ENCODE measurements around the gene LGR5. TPM values are rescaled to one million over a fixed set of nuclear protein-coding genes. Genes with fewer than 3 reads are reported as not detected.
"Not testable (repeated sequence)": the region's sequence is repeated elsewhere in the genome, so short reads cannot be mapped to it uniquely, and the experiment has no call there.

The LGR5 gene
- total RNA-seq, 1 donor from 2014 or later = not detected

- DNase-seq (ENCODE audit: extremely low read depth, low read depth, low spot score) = no peak
Observed at GRCh38 chr12:71472441-71472911, 32.9 kb downstream of the LGR5 start.

DNA sequence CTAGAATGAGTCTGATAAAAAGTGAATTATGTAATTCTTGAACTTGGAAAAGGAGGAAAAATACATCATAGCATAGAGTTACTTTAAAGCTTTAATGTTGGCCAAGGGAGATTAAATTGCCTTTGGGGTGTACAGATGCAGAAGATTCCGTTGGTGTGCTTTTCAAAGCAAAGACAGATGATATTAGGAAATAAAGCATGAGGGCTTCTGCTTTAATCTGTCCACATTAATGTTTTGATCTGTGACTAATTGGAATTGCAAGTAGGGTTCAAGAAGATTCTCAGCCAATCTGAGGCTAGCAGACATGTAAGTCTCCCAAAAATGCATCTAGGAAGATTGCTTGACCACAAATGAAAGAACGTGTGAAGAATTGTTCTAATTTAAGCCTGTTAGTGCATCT is 35.2 kb downstream of the LGR5 start:
- no peak for DNase-seq (ENCODE audit: extremely low read depth, low read depth, low spot score)

GRCh38 chr12:71475280-71475679 is 35.7 kb downstream of the LGR5 start:
- DNase-seq (ENCODE audit: extremely low read depth, low read depth, low spot score) = no peak

DNA sequence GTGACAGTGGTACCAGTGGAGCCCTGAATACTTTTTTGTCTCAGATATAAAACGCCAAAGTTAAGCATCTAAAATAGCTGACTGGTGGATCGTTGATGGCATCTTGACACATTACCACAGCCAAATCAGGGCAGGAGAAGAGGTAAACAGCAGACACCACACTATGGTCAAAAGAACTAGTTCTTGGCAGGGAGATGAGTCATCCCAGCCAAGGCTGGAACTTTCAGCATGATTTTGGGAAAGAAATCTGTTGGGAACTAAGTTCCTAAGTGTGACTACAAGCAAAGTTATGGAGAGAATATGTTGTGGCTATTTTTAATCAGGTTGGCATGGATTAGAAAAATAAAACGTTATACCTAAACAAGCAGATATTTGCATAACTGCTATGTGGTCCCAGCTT is 36.9 kb downstream of the LGR5 start:
- no peak for DNase-seq (ENCODE audit: extremely low read depth, low read depth, low spot score)

GRCh38 chr12:71477609-71478008 is 38.0 kb downstream of the LGR5 start:
- no peak for DNase-seq (ENCODE audit: extremely low read depth, low read depth, low spot score)

DNA sequence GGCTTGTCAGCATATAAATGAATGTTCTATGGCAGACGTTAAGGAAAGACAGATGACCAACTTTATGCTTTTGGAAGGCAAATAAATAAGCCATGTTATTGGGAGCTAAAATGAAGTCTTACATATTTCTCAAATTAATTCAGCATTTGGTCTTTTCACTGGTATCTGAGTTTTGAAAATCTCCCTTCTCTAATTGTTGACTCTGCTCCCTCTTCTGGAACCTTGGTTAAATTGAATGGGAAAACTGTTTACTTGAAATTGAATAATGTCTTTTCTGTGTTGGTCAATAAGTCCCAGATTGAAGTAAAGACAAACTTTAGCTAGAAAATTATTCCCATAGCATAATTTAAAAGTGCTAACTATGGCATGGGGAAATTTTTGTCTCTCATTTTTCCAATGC is 38.7 kb downstream of the LGR5 start:
- DNase-seq (ENCODE audit: extremely low read depth, low read depth, low spot score) = no peak

- no peak for DNase-seq (ENCODE audit: extremely low read depth, low read depth, low spot score)
Observed at GRCh38 chr12:71484272-71484905, 44.8 kb downstream of the LGR5 start.

DNA sequence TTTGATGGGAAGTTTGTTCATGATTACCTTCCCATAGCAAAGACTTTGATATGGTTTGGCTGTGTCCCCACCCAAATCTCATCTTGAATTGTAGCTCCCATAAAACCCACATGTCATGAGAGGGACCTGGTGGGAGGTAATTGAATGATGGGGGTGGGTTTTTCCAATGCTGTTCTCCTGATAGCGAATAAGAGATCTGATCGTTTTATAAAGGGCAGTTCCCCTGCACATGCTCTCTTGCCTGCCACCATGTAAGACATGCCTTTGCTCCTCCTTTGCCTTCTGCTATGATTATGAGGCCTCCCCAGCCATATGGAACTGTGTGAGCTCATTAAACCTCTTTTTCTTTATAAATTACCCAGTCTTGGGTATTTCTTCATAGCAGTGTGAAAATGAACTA is 51.2 kb downstream of the LGR5 start:
- not testable (repeated sequence) for DNase-seq (ENCODE audit: extremely low read depth, low read depth, low spot score)

- no peak for DNase-seq (ENCODE audit: extremely low read depth, low read depth, low spot score)
Observed at GRCh38 chr12:71492604-71493003, 53.0 kb downstream of the LGR5 start.

DNA sequence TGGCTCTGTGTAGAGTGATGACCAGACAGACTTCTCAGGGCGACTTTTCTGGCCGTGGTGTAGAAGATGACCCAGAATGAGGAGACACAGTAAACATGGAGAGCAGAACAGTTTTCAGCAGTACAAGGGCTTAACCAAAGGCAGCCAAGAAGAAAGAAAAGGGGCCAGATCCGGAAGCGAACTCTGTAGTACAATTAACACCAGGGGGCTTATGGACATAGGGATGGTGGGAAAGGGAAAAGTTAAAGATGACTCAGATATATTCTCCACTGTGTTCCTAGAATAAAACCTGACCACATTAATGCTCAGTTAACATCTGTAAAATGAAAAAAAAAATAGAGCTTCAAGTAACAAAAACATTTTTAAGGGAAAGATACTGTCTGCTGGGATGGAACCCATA is 60.2 kb downstream of the LGR5 start:
- no peak for DNase-seq (ENCODE audit: extremely low read depth, low read depth, low spot score)

GRCh38 chr12:71503579-71504391 is 64.2 kb downstream of the LGR5 start:
- no peak for DNase-seq (ENCODE audit: extremely low read depth, low read depth, low spot score)

- no peak for DNase-seq (ENCODE audit: extremely low read depth, low read depth, low spot score)
Observed at GRCh38 chr12:71504476-71504875, 64.9 kb downstream of the LGR5 start.

DNA sequence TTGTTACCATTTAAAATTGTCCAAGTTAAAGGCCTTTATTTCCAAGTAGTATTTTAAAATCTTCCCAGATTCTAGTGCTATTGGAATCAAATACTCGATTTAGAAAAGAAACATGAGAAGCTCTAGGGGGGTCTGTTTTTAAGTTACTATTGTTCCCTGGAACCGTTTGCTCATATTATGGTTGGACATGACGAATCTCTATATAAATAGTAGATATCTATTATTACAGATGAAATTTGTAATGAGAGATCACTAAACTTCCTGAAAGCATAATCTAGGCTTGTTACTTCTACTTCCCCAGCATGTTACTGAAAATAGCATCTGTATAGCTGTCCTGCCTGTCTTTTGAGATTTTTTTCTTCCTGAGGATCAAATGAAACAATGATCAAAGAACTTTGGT is 70.1 kb downstream of the LGR5 start:
- no peak for DNase-seq (ENCODE audit: extremely low read depth, low read depth, low spot score)

DNA sequence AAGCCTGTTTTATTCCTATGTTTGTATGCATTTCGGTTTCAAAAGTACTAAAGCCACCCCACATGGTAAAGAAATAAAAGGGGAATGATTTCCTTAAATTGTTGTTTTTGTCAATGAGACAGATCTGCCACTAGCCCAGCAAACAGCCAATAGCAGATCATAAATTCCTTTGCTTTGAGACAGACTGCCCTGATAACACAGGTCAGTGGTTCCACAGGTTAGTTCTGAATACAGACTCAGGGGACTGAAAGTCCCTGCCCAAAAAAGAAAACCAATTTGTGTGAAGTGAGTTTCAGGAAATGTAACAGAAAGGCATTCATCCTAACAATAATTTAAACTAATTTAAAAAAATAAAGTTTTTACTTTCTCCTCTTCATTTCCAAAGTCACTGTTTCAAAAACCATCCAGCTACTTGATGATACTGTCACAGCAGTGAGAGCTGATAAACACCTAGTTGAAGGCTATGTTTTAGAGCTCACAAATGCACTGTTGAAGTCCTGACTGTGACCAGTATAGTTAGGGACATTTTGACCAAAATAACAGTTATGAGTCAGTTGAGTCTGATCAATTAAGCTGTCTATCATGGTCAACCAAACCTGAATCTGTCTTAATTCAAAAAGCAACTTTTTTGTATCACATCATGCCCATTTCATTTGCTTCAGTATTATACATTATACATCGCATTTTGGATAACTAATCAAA is 77.7 kb downstream of the LGR5 start:
- no peak for DNase-seq (ENCODE audit: extremely low read depth, low read depth, low spot score)

DNA sequence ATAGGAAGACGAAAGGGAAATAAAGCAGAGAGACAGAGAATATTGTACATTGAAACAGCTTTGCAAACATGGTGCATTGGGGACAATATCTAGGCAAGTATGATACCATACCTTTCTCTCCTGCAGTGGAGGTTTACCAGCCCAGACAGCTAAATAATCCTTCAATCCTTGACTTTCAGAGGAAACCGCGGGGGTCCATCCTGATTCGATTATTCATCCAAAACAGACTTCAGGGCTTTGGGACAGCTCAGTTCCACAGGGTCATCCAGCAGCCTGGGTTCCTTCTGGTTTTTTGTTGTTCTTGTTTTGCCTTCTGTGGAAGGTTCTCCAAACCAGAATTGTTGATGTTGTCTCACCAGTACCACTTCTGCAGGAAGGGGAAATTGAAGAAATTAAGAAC is 81.5 kb downstream of the LGR5 start:
- DNase-seq (ENCODE audit: extremely low read depth, low read depth, low spot score) = no peak

DNA sequence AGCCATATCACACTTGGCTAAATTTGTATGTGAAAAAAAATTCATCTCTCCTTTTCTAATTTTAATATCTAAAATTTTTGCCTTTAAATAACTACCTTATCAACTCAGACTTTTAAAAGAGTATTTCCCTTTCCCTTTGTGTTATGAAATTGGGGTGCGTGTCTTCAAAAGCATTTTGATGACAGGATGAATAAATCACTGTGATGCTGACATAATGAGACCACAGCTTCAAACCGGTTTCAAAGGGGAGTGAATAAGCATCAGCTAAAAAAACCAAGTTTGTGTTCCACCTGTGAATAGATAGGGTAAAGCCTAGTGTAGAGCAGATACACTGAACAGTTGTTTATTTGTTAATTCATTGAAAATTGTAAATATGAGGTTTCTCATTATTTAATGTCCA is 85.0 kb downstream of the LGR5 start:
- no peak for DNase-seq (ENCODE audit: extremely low read depth, low read depth, low spot score)

DNA sequence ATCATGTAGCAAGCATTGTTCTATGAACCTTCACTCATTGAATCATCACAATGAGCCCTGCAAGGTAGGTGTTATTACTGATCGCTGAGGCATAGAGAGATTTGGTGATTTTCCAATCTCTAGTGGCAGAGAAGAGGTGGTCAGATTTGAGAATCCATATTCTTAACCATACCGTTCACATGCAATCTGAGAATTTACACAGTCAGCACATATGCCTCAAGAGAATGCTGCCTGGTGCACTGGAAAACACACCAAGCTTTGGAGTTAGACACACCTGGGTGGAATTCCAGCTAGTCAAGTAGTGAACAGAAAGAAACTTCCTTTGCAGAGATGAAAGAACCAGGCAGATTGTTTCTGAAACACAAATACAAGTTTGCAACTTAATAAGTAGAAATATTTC is 94.1 kb downstream of the LGR5 start:
- DNase-seq (ENCODE audit: extremely low read depth, low read depth, low spot score) = no peak

DNA sequence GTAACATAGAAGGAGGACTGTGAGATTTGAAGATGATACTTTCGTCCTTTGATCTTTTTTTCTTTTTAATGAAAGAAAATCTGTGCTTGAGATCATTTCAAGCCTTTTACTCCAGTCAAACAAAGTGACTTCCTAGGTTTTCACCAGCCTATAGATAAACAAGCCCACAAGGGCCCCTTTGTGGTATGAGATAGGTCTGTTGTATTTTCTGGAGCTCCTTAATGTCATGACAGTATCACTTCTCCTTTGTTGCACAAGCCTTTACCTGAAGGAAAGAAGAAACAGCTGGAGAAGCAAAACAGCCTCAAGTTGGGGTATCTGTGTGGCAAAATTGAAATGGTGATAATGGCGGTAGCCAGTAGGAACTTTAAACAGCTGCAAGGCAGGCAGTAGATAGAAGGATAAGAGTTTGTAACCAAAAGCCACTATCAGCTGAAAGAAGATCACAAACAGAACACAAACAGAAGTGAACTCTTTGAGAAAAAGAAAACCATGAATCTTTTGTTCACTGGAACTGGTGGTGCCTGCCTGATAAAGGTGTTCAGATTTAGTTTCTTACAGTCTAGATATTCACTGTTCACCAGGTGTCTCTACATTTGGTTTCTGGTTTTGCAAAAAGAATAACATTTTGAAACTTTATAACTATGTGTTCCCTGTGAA is 96.8 kb downstream of the LGR5 start:
- no peak for DNase-seq (ENCODE audit: extremely low read depth, low read depth, low spot score)

DNA sequence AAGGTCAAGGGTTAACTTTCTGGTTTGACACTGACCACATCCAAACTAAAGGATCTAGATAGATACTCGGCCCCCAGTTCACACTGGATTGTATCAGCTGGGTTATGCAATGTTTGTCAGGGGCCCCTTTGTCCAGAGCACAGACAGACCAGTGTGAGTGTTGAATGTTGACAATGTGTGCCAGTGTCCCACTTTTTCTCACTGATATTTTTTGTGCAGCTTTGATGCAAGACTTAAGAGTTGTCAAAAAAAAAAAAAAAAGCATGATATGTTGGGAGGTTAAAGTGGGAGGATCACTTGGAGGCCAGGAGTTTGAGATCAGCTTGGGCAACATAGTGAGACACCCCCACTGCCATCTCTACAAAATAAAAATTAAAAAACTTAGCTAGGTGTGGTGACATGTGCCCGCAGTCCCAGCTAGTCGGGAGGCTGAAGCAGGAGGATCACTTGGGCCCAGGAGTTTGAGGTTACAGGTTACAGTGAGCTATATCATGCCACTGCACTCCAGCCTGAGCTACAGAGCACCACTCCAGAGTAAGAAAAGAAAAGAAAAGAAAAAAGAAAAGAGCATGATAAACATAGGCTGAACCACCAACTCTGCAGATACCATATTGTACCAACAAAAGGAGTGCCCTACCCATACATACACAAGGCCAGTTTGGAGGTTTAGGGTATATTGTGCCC is 97.5 kb downstream of the LGR5 start:
- no peak for DNase-seq (ENCODE audit: extremely low read depth, low read depth, low spot score)

DNA sequence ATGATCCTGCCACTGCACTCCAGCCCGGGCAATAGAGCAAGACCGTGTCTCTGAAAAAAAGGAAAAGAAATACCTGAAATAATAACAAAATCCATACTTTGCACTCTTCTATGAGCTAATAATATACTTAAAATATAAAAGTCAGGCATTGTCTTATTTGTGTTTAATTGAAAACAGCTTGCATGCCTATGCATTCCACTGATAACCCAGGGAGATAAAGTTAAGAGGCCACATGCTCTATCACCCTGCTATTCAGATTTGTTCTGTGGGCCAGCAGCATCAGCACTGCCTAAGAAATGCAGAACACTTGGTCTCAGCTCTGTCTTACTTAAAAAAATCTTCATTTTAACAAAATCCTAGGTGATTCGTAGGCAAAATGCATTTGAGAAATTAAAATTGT is 99.2 kb downstream of the LGR5 start:
- DNase-seq (ENCODE audit: extremely low read depth, low read depth, low spot score) = no peak

- DNase-seq (ENCODE audit: extremely low read depth, low read depth, low spot score) = no peak
Observed at GRCh38 chr12:71541583-71541982, 102.0 kb downstream of the LGR5 start.
